HG02840 (cell line): ENCODE measurements around the gene LMO7.
"Not testable (repeated sequence)": the region's sequence is repeated elsewhere in the genome, so short reads cannot be mapped to it uniquely, and the experiment has no call there.

Source experiments
- ATAC-seq: cut with Tn5 transposase; IDR thresholded peaks from one replicate; pipeline ENCODE4 v1.9.1; 2021; ENCODE audit warnings: mild to moderate bottlenecking, moderate library complexity, moderate number of reproducible peaks; ENCODE audit not compliant: unreplicated experiment, low FRiP score

The LMO7 gene

DNA sequence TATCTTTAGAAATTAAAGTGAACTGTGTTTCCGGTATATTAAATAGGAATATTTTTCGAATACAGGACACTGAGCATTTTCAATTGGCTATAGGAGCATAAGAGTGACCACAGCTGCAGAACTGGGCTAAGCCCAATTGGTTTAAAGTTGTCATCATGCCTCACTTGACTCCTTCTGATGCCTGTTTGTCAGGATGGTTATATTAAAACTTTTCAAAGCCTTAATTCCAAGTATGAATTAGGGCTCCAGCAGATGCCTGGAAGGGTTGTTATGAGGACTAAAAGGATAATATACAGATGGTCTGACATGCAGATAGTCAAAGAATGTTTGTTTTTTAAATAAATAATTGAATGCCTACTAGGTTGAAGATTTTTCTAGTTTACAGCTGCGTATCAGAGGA is 100.0 kb downstream of the LMO7 start:
- ATAC-seq, result no peak

DNA sequence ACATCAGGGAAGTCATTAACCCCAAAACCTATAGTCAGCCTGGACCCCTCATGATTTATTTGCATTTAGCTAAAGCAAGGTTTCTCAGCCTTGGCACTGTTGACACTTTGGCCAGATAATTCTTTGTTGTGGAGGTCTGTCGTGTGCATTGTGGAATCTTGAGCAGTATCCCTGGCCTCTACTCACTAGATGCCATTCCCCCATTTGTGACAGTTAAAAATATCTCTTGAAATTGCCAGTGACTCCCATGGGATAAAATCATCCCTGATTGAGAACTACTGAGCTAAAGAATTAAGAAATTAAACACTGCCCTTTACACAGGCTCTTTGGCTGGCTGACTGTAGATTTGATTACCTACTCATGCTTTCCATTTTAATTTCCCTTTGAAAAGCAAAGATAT is 102.7 kb downstream of the LMO7 start:
- no peak for ATAC-seq

- no peak for ATAC-seq
These were observed 103.2 kb downstream of the LMO7 start for GRCh38 chr13:75739244-75739868.

DNA sequence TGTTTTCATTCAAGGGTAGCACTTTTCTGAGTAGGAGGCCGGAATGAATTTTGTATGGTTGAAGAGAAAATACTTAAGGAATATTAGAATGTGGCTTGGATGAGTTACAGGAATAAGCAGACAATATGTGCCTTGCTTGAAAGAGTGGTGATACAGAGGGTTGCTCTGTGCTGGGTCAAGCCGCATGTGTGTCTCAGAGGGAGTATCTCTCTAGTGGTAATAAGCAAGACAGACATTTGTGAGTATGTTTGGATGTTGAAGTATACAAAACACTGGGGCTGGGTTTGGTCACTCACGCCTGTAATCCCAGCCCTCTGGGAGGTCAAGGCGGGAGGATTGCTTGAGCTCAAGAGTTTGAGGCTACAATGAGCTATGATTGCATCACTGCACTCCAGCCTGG is 103.9 kb downstream of the LMO7 start:
- ATAC-seq, result no peak

DNA sequence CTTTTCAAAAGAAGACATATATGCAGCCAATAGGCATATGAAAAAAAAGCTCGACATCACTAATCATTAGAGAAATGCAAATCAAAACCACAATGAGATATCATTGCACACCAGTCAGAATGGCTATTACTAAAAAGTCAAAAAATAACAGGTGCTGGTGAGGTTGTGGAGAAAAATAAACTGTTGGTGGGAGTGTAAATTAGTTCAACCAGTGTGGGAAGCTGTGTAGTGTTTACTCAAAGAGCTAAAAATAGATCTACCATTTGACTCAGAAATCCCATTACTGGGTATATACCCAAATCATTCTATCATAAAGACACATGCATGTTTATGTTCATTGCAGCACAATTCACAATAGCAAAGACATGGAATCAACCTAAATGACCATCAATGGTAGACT is 106.9 kb downstream of the LMO7 start:
- ATAC-seq, result not testable (repeated sequence)

GRCh38 chr13:75744127-75744526 is 108.0 kb downstream of the LMO7 start:
- ATAC-seq, result no peak

DNA sequence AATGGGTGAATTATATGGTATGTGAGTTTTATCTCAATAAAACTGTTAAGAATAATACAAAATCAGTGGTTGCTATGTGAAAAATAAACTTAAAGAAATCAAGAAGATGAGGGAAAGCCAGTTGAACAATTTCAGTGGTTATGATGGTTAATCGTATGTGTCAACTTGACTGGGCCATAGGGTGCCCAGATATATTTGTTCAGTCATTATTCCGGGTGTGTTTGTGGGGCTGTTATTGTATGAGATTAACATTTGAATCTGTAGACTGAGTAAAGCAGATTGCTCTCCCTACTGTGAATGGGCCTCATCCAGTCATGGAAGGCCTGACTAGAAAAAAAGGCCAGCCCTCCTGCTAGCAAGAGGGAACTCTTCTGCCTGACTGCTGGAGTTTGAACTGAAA is 109.3 kb downstream of the LMO7 start:
- ATAC-seq, result no peak

DNA sequence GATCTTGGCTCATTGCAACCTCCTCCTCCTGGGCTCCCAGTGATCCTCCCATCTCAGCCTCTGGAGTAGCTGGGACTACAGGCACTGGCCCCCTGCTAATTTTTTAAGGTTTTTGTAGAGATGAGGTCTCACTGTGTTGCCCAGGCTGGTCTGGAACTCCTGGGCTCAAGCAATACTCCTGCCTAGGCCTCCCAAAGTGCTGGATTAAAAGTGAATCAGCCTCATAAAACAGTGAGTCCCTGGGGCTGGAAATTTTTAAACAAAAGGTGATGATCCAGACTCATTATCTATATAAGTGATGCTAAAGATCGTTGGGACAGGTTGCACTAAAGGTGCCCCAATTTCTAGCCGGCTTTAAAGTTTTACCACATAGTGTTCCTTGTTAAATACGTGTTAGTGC is 112.7 kb downstream of the LMO7 start:
- no peak for ATAC-seq

DNA sequence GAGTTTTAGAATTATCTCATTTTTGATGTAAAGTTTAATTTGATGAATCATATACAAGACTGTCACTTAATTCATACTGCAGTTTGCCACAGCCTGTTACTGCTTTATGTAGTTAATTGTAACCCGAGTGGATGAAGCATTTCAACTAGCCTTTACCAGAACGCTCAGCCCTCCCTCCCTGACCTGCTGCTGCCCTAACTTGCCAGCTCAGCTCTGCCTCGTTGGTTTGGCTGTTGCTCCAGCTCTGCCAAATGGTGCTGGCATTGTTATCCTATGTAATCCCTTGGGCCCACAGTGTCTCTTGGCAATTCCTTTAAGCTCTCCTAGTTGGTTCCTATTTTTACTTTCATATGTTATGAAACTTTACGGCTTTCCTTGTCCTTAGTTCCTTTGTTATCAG is 113.3 kb downstream of the LMO7 start:
- no peak for ATAC-seq

DNA sequence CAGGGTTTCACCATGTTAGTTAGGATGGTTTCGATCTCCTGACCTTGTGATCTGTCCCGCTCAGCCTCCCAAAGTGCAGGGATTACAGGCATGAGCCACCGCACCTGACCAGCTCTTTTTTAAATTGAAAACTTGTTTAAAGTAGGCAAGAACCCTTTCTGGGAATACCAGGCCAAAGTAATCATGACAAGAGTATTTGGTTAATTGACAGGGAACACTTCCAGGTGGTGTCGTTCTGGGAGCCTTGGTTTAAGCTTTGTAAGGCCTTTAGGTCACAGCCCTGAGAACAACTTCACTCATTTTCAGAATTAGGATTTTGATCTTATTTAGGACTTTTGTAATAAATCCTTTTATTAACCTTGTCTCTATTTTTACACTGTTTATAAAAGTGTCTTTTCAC is 115.2 kb downstream of the LMO7 start:
- no peak for ATAC-seq

DNA sequence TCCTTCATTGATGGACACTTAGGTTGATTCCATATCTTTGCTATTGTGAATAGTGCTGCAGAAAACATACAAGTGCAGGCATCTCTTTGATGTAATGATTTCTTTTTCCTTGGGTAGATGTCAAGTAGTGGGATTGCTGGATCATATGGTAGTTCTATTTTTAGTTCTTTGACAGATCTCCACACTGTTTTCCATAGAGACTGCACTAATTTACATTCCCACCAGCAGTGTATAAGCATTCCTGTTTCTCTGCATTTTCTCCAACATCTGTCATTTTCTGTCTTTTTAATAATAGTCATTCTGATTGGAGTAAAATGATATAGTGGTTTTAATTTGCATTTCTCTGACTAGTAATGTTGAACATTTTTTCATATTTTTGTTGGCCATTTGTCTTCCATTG is 116.7 kb downstream of the LMO7 start:
- ATAC-seq, result no peak

DNA sequence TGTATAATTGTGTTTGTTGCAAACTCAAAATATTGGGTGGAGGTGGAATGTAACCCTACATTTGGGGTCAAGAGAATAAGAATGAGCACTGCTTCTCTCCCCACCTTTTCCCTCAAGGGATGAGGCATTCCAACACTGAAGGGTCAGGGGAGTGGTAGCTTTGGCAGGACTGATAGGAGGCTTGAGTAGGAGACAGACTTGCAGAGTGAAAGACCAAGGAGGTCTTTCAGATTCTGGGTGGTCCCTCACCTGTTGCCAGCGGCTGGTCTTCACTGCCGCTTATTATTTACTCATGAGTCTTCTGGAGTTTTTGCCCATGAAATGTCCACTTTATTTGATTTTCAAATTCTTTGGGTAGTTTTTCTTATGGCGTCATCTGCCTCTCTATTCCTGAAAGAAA is 118.8 kb downstream of the LMO7 start:
- ATAC-seq, result no peak

GRCh38 chr13:75757336-75757735 is 121.2 kb downstream of the LMO7 start:
- no peak for ATAC-seq

GRCh38 chr13:75759531-75759930 is 123.4 kb downstream of the LMO7 start:
- no peak for ATAC-seq

DNA sequence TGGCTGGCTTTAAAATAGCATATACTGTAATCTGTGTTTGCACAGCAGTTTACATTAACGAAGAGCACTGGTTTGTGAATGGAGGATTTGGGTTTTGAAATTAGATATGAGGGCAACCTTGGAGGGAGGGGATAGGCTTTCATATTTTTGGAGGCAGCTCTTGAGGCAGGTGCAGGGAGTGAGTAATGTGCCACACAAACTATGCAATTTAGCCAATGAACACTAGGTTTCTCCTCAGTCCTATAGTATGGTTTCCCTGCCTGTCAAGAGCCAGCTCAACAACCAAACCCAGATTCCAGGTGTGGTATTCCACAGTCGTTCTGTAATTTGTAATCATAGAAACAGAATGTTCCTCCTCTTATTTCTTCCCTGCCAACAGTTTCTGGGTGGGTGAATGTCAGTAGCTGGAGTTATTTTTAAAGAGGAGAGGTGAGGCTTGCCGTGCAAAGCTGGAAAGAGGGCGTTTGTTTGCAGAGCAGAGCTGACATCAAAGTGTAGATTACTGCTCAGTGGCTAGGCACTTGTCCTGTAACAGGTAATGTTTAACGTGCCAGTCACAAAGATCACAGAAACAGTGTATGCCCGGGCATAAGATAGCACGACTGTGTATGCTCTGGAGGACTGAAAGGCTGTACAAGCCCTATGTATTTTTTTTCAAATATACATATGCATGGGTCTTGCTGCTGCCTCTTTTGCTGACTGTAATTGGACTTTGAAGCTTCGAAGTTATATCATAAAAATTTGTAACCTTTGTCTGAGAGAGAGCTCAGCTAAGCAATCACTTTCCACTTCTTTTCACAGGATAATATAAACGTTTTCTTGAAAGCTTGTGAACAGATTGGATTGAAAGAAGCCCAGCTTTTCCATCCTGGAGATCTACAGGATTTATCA is 124.2 kb downstream of the LMO7 start:
- ATAC-seq, result peak; percentile 43

GRCh38 chr13:75761369-75761768 is 125.2 kb downstream of the LMO7 start:
- ATAC-seq, result no peak

- peak; percentile 94 for ATAC-seq
These were observed 126.2 kb downstream of the LMO7 start for GRCh38 chr13:75762076-75762937.

- ATAC-seq, result no peak
These were observed 126.8 kb downstream of the LMO7 start for GRCh38 chr13:75762955-75763354.

- no peak for ATAC-seq
These were observed 127.4 kb downstream of the LMO7 start for GRCh38 chr13:75763512-75763911.

GRCh38 chr13:75764251-75764925 is 128.3 kb downstream of the LMO7 start:
- no peak for ATAC-seq

- no peak for ATAC-seq
These were observed 128.8 kb downstream of the LMO7 start for GRCh38 chr13:75764926-75765310.
